Skeletal muscle satellite cell (primary cell): ENCODE data around the gene SPDEF.

Experiments
- H3K27me3 ChIP-seq: 2 replicates; pipeline ENCODE4 v1.7.0; 2013; ENCODE audit warnings: low read length; ENCODE audit not compliant: control insufficient read depth, insufficient read depth
- H3K36me3 ChIP-seq: 2 replicates; pipeline ENCODE4 v1.7.0; 2013; ENCODE audit warnings: mild to moderate bottlenecking, control low read depth, low read length; ENCODE audit not compliant: insufficient read depth
- H3K4me1 ChIP-seq: 2 replicates; pipeline ENCODE4 v1.7.0; 2013; ENCODE audit warnings: low read length; ENCODE audit not compliant: control insufficient read depth, insufficient read depth
- H3K4me2 ChIP-seq: 2 replicates; pipeline ENCODE4 v1.7.0; 2013; ENCODE audit warnings: mild to moderate bottlenecking, low read length
- H3K4me3 ChIP-seq: 2 replicates; pipeline ENCODE4 v1.7.0; 2013; ENCODE audit warnings: low read length
- H3K9ac ChIP-seq: 2 replicates; pipeline ENCODE4 v1.7.0; 2013; ENCODE audit warnings: mild to moderate bottlenecking, low read depth, low read length, moderate library complexity
- H3K9me3 ChIP-seq: replicated peaks from 2 replicates; pipeline ENCODE4 v1.7.0; 2013; ENCODE audit warnings: mild to moderate bottlenecking, control low read depth, low read length

SPDEF gene

GRCh38 chr6:34560366-34561226 lies 4.5 kb upstream of the SPDEF start:
- H3K9me3 ChIP-seq: peaks cover 3% of the 10 kb centered on the region
- H3K36me3 ChIP-seq: no peaks in the 10 kb centered on the region
- H3K27me3 ChIP-seq: peaks cover 10% of the 10 kb centered on the region
- H3K4me1 ChIP-seq: peaks cover 7% of the 10 kb centered on the region
- H3K9ac ChIP-seq: no peak overlapping the region
- no peak overlapping the region for H3K4me3 ChIP-seq
- H3K4me2 ChIP-seq: no peak overlapping the region

DNA sequence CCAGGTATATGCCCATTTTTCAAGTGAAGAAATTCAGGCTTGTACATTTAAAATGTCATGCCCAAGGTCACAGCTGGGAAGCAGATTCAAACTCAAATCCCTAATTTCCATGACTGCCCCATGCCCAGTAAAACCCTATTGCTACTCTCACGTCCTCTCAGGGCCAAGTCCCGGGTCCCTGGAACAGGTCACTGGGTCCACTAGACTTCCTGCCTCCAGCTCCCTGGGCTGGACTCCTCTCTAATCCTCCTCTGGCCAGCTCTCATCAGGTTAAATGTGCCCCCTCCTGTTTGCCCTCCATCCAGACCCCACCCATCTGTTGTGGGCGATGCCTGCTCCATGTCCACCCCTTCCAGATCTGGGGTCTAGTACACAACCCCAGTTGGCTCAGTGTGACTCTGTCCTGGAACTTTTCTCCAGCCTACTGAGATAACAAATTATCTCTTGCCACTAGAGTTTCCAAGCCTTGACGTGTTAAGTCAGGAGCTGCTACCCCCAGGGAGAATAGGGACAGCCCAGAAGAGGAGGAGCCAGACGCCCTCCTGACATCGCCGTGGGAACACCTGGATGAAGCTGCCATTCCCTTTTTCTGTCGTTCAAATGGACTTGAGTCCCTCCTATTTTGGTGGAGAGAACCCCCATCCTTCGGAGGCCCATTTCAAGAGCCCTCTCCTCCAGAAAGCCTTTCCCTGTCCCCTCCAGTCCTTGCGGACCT lies 3.7 kb upstream of the SPDEF start:
- H3K4me2 ChIP-seq: no peak overlapping the region
- H3K27me3 ChIP-seq: peaks cover 6% of the 10 kb centered on the region
- no peak overlapping the region for H3K9ac ChIP-seq
- H3K36me3 ChIP-seq: no peaks in the 10 kb centered on the region
- no peak overlapping the region for H3K4me3 ChIP-seq
- peaks cover 3% of the 10 kb centered on the region for H3K9me3 ChIP-seq
- H3K4me1 ChIP-seq: peaks cover 7% of the 10 kb centered on the region

DNA sequence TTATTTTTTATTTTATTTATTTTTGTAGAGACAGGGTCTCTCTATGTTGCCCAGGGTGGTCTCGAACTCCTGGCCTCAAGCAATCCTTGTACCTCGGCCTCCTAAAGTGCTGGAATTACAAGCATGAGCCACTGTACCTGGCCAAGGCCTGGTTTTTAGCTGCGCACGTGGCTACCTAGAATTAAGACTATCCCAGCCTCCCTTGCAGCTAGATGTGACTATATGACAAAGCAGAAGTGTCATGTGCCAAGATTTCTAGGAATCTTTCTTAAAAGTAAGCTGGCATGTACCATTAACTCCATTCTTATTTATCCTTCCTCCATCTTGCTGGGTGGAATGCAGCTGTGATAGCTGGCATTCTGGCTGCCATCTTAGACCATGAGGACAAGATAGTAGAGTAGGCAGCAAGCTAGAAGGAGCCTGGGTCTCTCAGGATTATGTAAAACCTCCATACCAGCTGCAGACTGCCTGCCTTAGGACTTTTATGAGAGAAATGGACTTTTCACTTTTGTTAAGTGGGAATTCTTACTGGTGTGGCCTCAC lies 2.1 kb upstream of the SPDEF start:
- Histone ChIP-seq H3K4me2 (no peak overlapping the region), H3K27me3 (no peaks in the 10 kb centered on the region), H3K4me1 (peaks cover 7% of the 10 kb centered on the region), H3K4me3 (no peak overlapping the region), H3K9me3 (peaks cover 3% of the 10 kb centered on the region), H3K9ac (no peak overlapping the region), H3K36me3 (no peaks in the 10 kb centered on the region)

DNA sequence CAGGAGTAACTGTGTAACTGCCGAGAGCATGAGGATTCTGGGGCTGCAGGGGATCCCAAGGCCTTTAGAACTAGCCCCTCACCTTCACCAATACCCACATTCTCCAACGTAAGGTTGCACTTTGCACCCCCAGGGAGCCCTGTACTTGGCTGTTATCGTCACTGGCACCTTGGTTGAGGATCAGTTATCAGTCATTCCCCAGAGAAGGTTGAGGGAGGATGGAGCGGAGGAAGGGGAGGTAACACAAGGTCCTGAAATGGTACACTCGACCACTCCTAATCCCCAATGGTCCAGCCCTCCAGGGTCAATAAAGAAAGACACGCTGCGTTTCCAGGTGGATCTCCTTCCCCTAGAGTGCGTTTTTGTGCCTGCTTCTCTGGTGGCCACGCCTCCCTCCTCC lies 1.1 kb upstream of the SPDEF start:
- Histone ChIP-seq H3K36me3 (no peaks in the 10 kb centered on the region), H3K27me3 (peaks cover 4% of the 10 kb centered on the region), H3K4me1 (peaks cover 7% of the 10 kb centered on the region), H3K4me3 (no peak overlapping the region), H3K4me2 (no peak overlapping the region), H3K9ac (no peak overlapping the region), H3K9me3 (peaks cover 3% of the 10 kb centered on the region)

- Histone ChIP-seq H3K36me3 (no peaks in the 10 kb centered on the region), H3K4me1 (peaks cover 7% of the 10 kb centered on the region), H3K27me3 (peaks cover 4% of the 10 kb centered on the region), H3K9ac (no peak overlapping the region), H3K4me3 (no peak overlapping the region), H3K4me2 (no peak overlapping the region), H3K9me3 (peaks cover 3% of the 10 kb centered on the region)
Measured at GRCh38 chr6:34556493-34556892, 364 bp upstream of the SPDEF start.

DNA sequence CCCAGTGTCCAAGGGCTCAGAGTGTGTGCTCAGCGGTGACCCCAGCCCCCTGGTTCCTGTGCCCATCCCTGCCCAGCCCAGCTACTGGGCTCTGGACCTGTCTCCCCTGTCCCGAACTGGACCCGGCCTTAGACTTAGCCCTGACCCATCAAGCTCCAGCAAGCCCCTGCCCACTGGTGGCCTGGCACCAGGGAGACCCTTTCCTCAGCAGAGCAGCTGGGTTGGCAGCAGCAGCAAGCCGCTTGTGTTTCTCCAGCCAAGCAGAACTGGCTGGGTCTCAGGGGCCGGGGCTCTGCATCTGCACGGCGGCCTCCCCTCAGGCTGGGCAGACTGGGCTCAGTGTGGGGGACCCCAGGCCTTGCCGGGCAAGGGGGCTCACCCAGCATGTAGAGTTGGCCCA lies 801 bp downstream of the SPDEF start:
- Histone ChIP-seq H3K4me3 (no peak overlapping the region), H3K4me1 (no peaks in the 10 kb centered on the region), H3K9me3 (peaks cover 3% of the 10 kb centered on the region), H3K4me2 (no peak overlapping the region), H3K27me3 (peaks cover 4% of the 10 kb centered on the region), H3K9ac (no peak overlapping the region), H3K36me3 (no peaks in the 10 kb centered on the region)

GRCh38 chr6:34555007-34555322 lies 1.2 kb downstream of the SPDEF start:
- Histone ChIP-seq H3K9ac (no peak overlapping the region), H3K4me3 (no peak overlapping the region), H3K36me3 (no peaks in the 10 kb centered on the region), H3K4me2 (no peak overlapping the region), H3K9me3 (peaks cover 3% of the 10 kb centered on the region), H3K4me1 (no peaks in the 10 kb centered on the region), H3K27me3 (peaks cover 4% of the 10 kb centered on the region)

GRCh38 chr6:34554291-34555006 lies 1.7 kb downstream of the SPDEF start:
- peaks cover 4% of the 10 kb centered on the region for H3K27me3 ChIP-seq
- H3K4me2 ChIP-seq: no peak overlapping the region
- no peaks in the 10 kb centered on the region for H3K4me1 ChIP-seq
- H3K4me3 ChIP-seq: no peak overlapping the region
- peaks cover 3% of the 10 kb centered on the region for H3K9me3 ChIP-seq
- H3K9ac ChIP-seq: no peak overlapping the region
- H3K36me3 ChIP-seq: no peaks in the 10 kb centered on the region

DNA sequence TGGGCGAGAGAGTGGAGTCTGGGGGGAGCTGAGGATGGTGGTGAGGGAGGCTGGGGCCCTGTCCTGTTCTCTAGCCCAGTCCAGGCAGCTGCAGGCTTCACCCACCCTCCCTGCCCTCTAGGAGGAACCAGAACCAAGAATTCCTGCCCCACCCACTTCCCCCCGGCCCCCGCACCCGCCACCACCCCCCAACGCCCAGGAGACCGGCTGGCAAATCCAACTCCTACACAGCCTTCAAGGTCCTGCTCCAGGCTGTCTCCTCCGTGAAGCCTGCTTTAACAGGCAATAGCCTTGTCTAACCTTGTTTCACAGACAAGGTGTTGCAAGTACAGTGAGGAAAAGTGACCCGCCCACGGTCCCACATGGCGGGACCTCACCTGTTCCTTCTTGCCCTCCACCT lies 2.4 kb downstream of the SPDEF start:
- H3K9ac ChIP-seq: no peak overlapping the region
- no peak overlapping the region for H3K4me2 ChIP-seq
- peaks cover 3% of the 10 kb centered on the region for H3K9me3 ChIP-seq
- H3K27me3 ChIP-seq: peaks cover 7% of the 10 kb centered on the region
- no peaks in the 10 kb centered on the region for H3K4me1 ChIP-seq
- no peak overlapping the region for H3K4me3 ChIP-seq
- no peaks in the 10 kb centered on the region for H3K36me3 ChIP-seq

- Histone ChIP-seq H3K27me3 (peaks cover 7% of the 10 kb centered on the region), H3K36me3 (no peaks in the 10 kb centered on the region), H3K4me3 (no peak overlapping the region), H3K9ac (no peak overlapping the region), H3K4me1 (no peaks in the 10 kb centered on the region), H3K4me2 (no peak overlapping the region), H3K9me3 (peaks cover under 1% of the 10 kb centered on the region)
Measured at GRCh38 chr6:34553146-34553545, 3.0 kb downstream of the SPDEF start.

DNA sequence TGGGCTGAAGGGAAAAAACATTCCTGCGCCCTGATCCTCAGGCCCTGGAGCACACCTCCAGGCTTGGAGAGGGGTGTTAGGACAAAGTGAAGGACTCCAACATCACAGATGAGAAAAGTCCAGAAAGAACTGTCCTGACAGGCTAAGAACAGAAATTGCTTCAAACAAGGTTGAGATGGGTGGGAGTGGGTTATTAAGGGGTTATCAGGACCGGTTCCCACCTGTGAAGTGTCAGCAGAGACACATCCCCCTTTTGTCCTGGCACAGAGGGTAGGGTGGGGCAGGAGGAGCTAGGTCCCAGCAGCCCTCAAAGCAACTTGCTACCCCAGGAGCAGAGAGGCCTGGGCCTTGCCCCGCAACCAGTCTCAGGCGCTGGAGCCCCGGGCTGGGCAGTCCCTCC lies 3.5 kb downstream of the SPDEF start:
- no peak overlapping the region for H3K9ac ChIP-seq
- peaks cover 7% of the 10 kb centered on the region for H3K27me3 ChIP-seq
- no peaks in the 10 kb centered on the region for H3K36me3 ChIP-seq
- no peaks in the 10 kb centered on the region for H3K4me1 ChIP-seq
- H3K4me3 ChIP-seq: no peak overlapping the region
- H3K9me3 ChIP-seq: no peaks in the 10 kb centered on the region
- H3K4me2 ChIP-seq: no peak overlapping the region
